SK-MEL-5 (cell line): ENCODE results near the gene HDAC4. TPM values are rescaled to one million over a fixed set of nuclear protein-coding genes. Genes with fewer than 3 reads are reported as not detected.

ENCODE experiments used
- DNase-seq: peaks from one replicate; pipeline ENCODE4 v3.0.0-alpha.2; 2016; ENCODE audit warnings: low read depth, low spot score
- in situ Hi-C: cut with HindIII; loops from 2 replicates; pipeline ENCODE4 v1.10.0; 2016; ENCODE audit warnings: low sequenced_read_pairs, high pct_unique_total_duplicates, low pct_unique_long_range_greater_than_20kb
- small RNA-seq, 2 experiments: library from RNA; depleted of rRNA; stranded (forward); fragments of <200 nt; gene quantifications; one replicate each; pipeline ENCODE3, GENCODE V24; 2014
- total RNA-seq: library from RNA; depleted of rRNA; stranded (reverse); fragments of >200 nt; shearing (Covaris generic); gene quantifications from 2 replicates; pipeline ENCODE4 v1.2.3, GENCODE V29; 2014

Gene HDAC4
- total RNA-seq, 1 experiment from 2014 or later = 14.1 TPM

- in situ Hi-C loops = no loop called here
- no peak for DNase-seq
Measured at GRCh38 chr2:239001794-239002193, 399.0 kb downstream of the HDAC4 start.

DNA sequence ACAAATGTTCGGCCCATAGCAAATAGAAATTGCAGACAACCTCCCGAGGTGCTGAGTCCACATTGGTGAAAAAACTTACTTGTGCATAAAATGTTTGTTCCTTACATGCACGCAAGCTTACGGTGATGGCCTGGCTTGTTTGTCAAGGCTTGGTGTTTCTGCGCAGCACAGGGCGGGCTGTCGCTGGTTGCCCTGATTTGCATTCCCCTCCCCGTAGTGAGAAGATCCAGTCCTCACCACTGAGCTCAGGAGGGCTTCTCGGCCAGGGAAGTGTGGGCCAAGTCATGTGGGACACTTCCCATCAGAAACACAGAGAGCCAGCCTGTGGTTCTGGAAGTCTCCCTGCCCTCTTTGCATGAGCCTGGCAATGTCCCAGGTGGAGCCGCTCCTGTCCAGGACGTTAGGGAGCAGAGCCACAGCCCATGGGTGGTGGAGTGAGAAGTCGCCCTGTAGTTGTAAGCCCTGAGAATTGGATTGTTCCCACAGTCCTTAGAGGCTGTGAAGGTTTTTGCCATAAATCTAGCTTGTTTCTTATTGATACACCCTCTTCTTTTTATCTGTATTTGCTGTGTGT, 400.2 kb downstream of the HDAC4 start:
- no peak for DNase-seq
- in situ Hi-C loops = no loop called here

- DNase-seq = no peak
- in situ Hi-C loops = no loop called here
Measured at GRCh38 chr2:239000089-239000488, 400.7 kb downstream of the HDAC4 start.

GRCh38 chr2:238999291-238999741, 401.5 kb downstream of the HDAC4 start:
- in situ Hi-C loops = no loop called here
- DNase-seq = no peak

GRCh38 chr2:238998801-238999200, 402.0 kb downstream of the HDAC4 start:
- in situ Hi-C loops = no loop called here
- no peak for DNase-seq

Small RNA genes within 50 kb of the gene (small RNA-seq; reads per million reads assigned to genes)
- gene MIR2467 (0 to 9.6 reads per million in 2 experiments), gene MIR4269 (0 reads per million in 2 experiments), gene MIR4440 (0 reads per million in 2 experiments), gene MIR4441 (0 reads per million in 2 experiments)
